Sciatic nerve (tissue), 2 donors: ENCODE results near the gene PASK. TPM values are rescaled to one million over a fixed set of nuclear protein-coding genes. Genes with fewer than 3 reads are reported as not detected.
A peak's percentile ranks its signal among the peaks of the same experiment; 100 is the strongest.

Experiments used
- ATAC-seq: fragments of 200-7000 bp; cut with Tn5 transposase; one replicate; pipeline ENCODE4 v1.9.1; 2020; ENCODE audit warnings: mild to moderate bottlenecking, moderate library complexity
- DNase-seq: peaks from one replicate; pipeline ENCODE4 v3.0.0-alpha.2; 2020; ENCODE audit warnings: low spot score
- intact Hi-C: fragments of 100-400 bp; cut with DNase I; formaldehyde crosslinking; loops from one replicate; pipeline ENCODE4 v1.14.2; 2022
- total RNA-seq: library from RNA; stranded (reverse); fragmentation: NEBNext Ultra II Directional; extraction: Animal tissue kit (Norgen Biotek cat#: 25700); gene quantifications from one replicate; pipeline ENCODE4 v1.2.1, GENCODE V29; 2021
- donor health status: DM: no; HTN: no; CAD: no.
- donor health status: DM: no; HTN: no; CAD: no.

The PASK gene
- total RNA-seq, 1 donor from 2014 or later: 7.0 TPM

DNA sequence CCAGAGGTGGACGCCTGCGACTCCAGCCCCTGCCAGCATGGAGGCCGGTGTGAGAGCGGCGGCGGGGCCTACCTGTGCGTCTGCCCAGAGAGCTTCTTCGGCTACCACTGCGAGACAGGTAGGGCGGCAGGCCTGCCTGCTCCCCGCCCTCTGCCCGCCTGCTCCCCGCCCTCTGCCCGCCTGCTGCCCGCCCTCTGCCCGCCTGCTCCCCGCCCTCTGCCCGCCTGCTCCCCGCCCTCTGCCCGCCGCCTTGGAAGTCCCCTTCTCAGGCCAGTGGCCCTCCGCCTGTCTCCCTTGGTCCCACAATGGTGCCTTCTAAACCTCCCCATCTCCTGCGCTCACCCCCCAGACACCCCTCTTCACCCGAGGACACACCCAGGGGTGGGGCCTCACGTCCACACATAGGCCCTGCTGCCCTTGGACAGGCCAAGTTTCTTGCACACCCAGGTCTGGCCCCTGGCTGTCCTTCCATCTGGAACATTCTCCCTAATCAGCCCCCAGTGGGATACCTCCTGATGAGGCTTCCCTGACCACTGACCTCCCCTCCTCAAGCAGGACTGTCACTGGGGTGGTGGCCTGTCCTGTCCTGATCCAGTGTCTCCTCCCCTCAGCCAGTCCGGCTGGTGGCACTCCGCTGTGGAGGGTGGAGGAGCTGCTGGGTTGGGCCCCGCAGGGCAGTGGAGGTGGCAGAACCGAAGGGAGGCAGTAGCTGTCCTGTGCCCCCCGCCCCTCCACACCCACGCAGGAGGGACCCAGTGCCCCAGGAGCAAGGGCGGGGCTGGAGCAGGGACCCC lies 85.1 kb downstream of the PASK start:
- ATAC-seq: no peak

GRCh38 chr2:241063587-241063986 lies 85.7 kb downstream of the PASK start:
- intact Hi-C loops: no loop called here
- ATAC-seq (peak; percentile 2), DNase-seq (no peak)

More for the DNA sequence above, 85.1 kb downstream of the PASK start:
- peak; percentile 63 for DNase-seq
- intact Hi-C loops: no loop called here

DNA sequence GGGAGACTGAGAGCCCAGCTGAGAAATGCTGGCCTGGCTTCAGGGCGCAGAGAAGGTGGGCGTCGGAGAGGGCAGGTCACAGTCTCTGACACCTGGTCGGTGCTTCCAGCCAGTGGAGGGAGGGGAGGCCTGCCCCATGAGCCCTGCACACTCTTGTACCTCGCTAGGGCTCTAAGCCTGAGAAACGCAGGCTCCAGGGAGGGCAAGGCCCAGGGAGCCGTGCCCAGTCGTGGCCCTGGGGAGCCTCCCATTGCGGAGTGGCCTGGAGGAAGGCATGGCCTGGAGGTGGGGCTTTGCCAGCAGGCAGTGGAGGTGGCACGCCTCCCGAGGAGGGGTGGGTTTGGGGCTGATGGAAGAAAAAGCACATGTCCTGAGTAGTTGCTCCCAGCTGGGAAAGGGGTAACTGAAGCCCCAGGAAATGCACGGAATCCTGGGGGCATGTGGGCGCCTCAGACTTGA lies 86.2 kb downstream of the PASK start:
- intact Hi-C loops: no loop called here
- ATAC-seq: peak; percentile 16
- DNase-seq: no peak

DNA sequence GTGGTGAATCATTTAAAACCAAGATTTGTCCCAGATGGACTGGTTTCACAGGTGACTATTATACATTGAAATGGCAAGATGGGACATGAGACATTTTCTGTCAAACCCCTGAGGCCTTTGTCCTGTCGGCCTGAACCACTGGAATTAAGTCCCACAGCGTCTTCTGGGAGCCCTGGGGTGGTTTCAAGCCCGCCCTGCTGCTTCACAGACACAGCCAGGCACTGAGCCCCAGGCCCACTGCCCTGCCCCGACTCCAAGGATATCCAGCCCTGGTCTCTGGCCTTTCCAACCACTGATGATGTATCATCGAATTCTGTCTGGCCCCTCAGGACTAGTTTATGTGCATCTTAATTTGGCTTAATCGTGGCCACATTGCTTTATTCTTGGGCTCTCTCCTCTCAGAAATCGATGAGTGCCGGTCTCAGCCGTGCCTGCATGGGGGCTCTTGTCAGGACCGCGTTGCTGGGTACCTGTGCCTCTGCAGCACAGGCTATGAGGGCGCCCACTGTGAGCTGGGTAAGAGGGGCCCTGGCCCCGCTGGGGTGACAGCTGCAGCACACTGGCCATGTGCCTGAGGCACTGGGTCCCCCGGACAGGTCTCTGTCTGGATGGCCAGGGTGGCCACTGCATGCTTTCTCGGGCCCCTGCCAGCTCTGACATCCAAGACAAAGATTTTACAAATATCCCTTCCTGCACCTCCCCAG lies 86.7 kb downstream of the PASK start:
- ATAC-seq (peak; percentile 3), DNase-seq (no peak)
- intact Hi-C loops: no loop called here

GRCh38 chr2:241061275-241061674 lies 88.0 kb downstream of the PASK start:
- DNase-seq (no peak), ATAC-seq (peak; percentile 64)
- intact Hi-C loops: no loop called here

Other genes starting within 250 kb of the PASK start
- gene CROCC2, start 243.1 kb downstream of the PASK start, total RNA-seq: 0.18 TPM
- gene SNED1, start 150.9 kb downstream of the PASK start, total RNA-seq: 148 TPM
- 33.5 TPM for gene MTERF4, start 47.2 kb downstream of the PASK start, total RNA-seq
- gene PPP1R7, start 995 bp upstream of the PASK start, total RNA-seq: 45.3 TPM
- 3.8 TPM for gene ANO7, start 39.2 kb upstream of the PASK start, total RNA-seq
- gene HDLBP, start 166.2 kb upstream of the PASK start, total RNA-seq: 398 TPM
- gene SEPTIN2, start 166.5 kb upstream of the PASK start, total RNA-seq: 315 TPM
- gene FARP2, start 206.8 kb upstream of the PASK start, total RNA-seq: 69.7 TPM